HEK293T (cell line): Measurements from ENCODE around the gene TIFAB.

ENCODE experiments used
- BHLHE40 ChIP-seq: fragments of 450-650 bp; IDR thresholded peaks from 2 replicates; pipeline ENCODE4 v1.6.1; 2016; ENCODE audit warnings: mild to moderate bottlenecking, moderate library complexity, borderline replicate concordance
- ELF4 ChIP-seq: fragments of 450-650 bp; IDR thresholded peaks from 2 replicates; pipeline ENCODE4 v1.6.1; 2017; ENCODE audit warnings: antibody characterized with exemption
- FOXK2 ChIP-seq: fragments of 450-650 bp; IDR thresholded peaks from 2 replicates; pipeline ENCODE4 v1.6.1; 2016; ENCODE audit warnings: mild to moderate bottlenecking
- HDGF ChIP-seq: fragments of 450-650 bp; IDR thresholded peaks from 2 replicates; pipeline ENCODE4 v1.6.1; 2017; ENCODE audit warnings: antibody characterized with exemption, borderline replicate concordance
- SP1 ChIP-seq: fragments of 450-650 bp; IDR thresholded peaks from 2 replicates; pipeline ENCODE4 v1.6.1; 2017
- SUZ12 ChIP-seq: fragments of 450-650 bp; IDR thresholded peaks from 2 replicates; pipeline ENCODE4 v1.6.1; 2016; ENCODE audit warnings: mild to moderate bottlenecking
- TARDBP ChIP-seq: fragments of 450-650 bp; IDR thresholded peaks from 2 replicates; pipeline ENCODE4 v1.6.1; 2016

- no peak for TF ChIP-seq SUZ12
- no peak for TF ChIP-seq ELF4
- TF ChIP-seq TARDBP, result no peak
- no peak for TF ChIP-seq BHLHE40
- no peak for TF ChIP-seq HDGF
- TF ChIP-seq SP1, result no peak
- TF ChIP-seq FOXK2, result no peak
These were observed 23.6 kb downstream of the TIFAB start for GRCh38 chr5:135428586-135428985.
